B cell (primary cell): ENCODE data around the gene KHNYN. TPM values are rescaled to one million over a fixed set of nuclear protein-coding genes. Genes with fewer than 3 reads are reported as not detected.

Experiments used
- ATAC-seq: fragments of 200-7000 bp; cut with Tn5 transposase; one replicate; pipeline ENCODE4 v1.10.0; 2021; ENCODE audit warnings: low read depth, mild to moderate bottlenecking, moderate number of reproducible peaks, moderate library complexity
- CTCF ChIA-PET: fragments of 350-600 bp; sonication (Branson Sonifier 250); formaldehyde crosslinking; loops from one replicate; lab custom pipeline; 2021; ENCODE audit warnings: antibody characterized with exemption, inconsistent platforms; lab: Charles Lee
- POLR2A ChIA-PET: fragments of 350-600 bp; sonication (Branson Sonifier 250); formaldehyde crosslinking; loops from one replicate; lab custom pipeline; 2021; ENCODE audit warnings: antibody characterized with exemption; lab: Charles Lee
- DNase-seq: peaks from one replicate; pipeline ENCODE4 v3.0.0; 2013
- H2AFZ ChIP-seq: 2 replicates; pipeline ENCODE4 v1.6.1; 2012; ENCODE audit warnings: mild to moderate bottlenecking, low read depth, low read length; ENCODE audit not compliant: insufficient read depth, poor library complexity, severe bottlenecking
- H3K27ac ChIP-seq, 2 donors: 1 replicate in 1 of 2; 2 replicates in 1 of 2; pipeline ENCODE4 v1.5.1; 2012 to 2013; ENCODE audit warnings: low read length in 2 of 2, mild to moderate bottlenecking in 2 of 2, moderate library complexity in 1 of 2
- H3K27me3 ChIP-seq, 4 experiments: fragments of 200-600 bp in 1 of 4; sonication (generic) in 1 of 4; replicated peaks in 1 of 4; 1 replicate in 2 of 4; 2 replicates in 2 of 4; pipeline versions ENCODE4 v1.6.1 to v1.7.0; 2013 to 2016; ENCODE audit warnings: low read length in 3 of 4, mild to moderate bottlenecking in 2 of 4, mixed read lengths in 1 of 4, moderate library complexity in 1 of 4; ENCODE audit not compliant: insufficient read depth in 4 of 4, control insufficient read depth in 3 of 4; ENCODE audit errors: control extremely low read depth in 1 of 4
- H3K36me3 ChIP-seq, 2 experiments: replicated peaks in 1 of 2; 1 replicate in 1 of 2; 2 replicates in 1 of 2; pipeline versions ENCODE4 v1.6.1 to v1.7.1; 2013; ENCODE audit warnings: low read length in 1 of 2; ENCODE audit not compliant: insufficient read depth in 2 of 2, control insufficient read depth in 1 of 2; ENCODE audit errors: control extremely low read depth in 1 of 2, extremely low read depth in 1 of 2
- H3K4me1 ChIP-seq, 2 donors: fragments of 200-600 bp in 1 of 2; sonication (generic) in 1 of 2; 1 replicate in 1 of 2; 2 replicates in 1 of 2; pipeline versions ENCODE4 v1.5.1 to v1.6.1; 2013 to 2017; ENCODE audit warnings: low read length in 2 of 2; ENCODE audit not compliant: control insufficient read depth in 2 of 2, insufficient read depth in 2 of 2
- H3K4me2 ChIP-seq: replicated peaks from 2 replicates; pipeline ENCODE3; 2012; ENCODE audit warnings: mild to moderate bottlenecking, low read depth, low read length; ENCODE audit not compliant: poor library complexity, severe bottlenecking
- H3K4me3 ChIP-seq, 5 experiments: fragments of 200-600 bp in 1 of 5; sonication (generic) in 1 of 5; 1 replicate in 3 of 5; 2 replicates in 2 of 5; pipeline versions ENCODE4 v1.5.1 to v1.7.0; 2011 to 2016; ENCODE audit warnings: low read length in 4 of 5, mild to moderate bottlenecking in 4 of 5, low read depth in 2 of 5, control low read depth in 1 of 5, moderate library complexity in 1 of 5; ENCODE audit not compliant: insufficient read depth in 1 of 5; ENCODE audit errors: control extremely low read depth in 1 of 5, extremely low read depth in 1 of 5
- H3K79me2 ChIP-seq: fragments of 200-600 bp; sonication (generic); one replicate; pipeline ENCODE4 v1.6.0; 2016; ENCODE audit warnings: low read length; ENCODE audit not compliant: control insufficient read depth, insufficient read depth
- H3K9ac ChIP-seq: fragments of 200-600 bp; sonication (generic); 2 replicates; pipeline ENCODE4 v1.6.1; 2017; ENCODE audit warnings: mild to moderate bottlenecking, low read length, moderate library complexity
- H3K9me3 ChIP-seq, 3 donors: one replicate each; pipeline versions ENCODE4 v1.6.1 to v1.7.1; 2013; ENCODE audit warnings: low read length in 2 of 3; ENCODE audit not compliant: control insufficient read depth in 2 of 3, insufficient read depth in 1 of 3; ENCODE audit errors: control extremely low read depth in 1 of 3
- H4K20me1 ChIP-seq: 2 replicates; pipeline ENCODE4 v1.6.0; 2012; ENCODE audit warnings: mild to moderate bottlenecking, low read length; ENCODE audit not compliant: insufficient read depth, control insufficient read depth, poor library complexity, severe bottlenecking
- H3K27ac Mint-ChIP-seq: one replicate; pipeline ENCODE4 v1.8.0; 2021; ENCODE audit warnings: mixed read lengths
- H3K27me3 Mint-ChIP-seq: one replicate; pipeline ENCODE4 v1.8.0; 2021; ENCODE audit warnings: mixed read lengths
- H3K4me1 Mint-ChIP-seq: one replicate; pipeline ENCODE4 v1.8.0; 2021; ENCODE audit warnings: mixed read lengths
- H3K4me3 Mint-ChIP-seq: one replicate; pipeline ENCODE4 v1.8.0; 2021; ENCODE audit warnings: mixed read lengths
- H3K9me3 Mint-ChIP-seq: one replicate; pipeline ENCODE4 v1.8.0; 2022; ENCODE audit warnings: mixed read lengths; ENCODE audit not compliant: insufficient read depth
- EZH2 ChIP-seq: IDR thresholded peaks from 2 replicates; pipeline ENCODE4 v1.6.1; 2012; ENCODE audit warnings: borderline replicate concordance, low read depth, mild to moderate bottlenecking, moderate library complexity, low read length; ENCODE audit not compliant: insufficient read depth, poor library complexity, severe bottlenecking
- WGBS: methylation state at CpG from one replicate; pipeline ENCODE4 v1.1.5; 2013; ENCODE audit warnings: missing lambda C conversion rate; ENCODE audit not compliant: insufficient coverage; 5-methylcytosine and 5-hydroxymethylcytosine counted together
- intact Hi-C: fragments of 100-400 bp; cut with micrococcal nuclease; formaldehyde crosslinking; loops from one replicate; pipeline ENCODE4 v1.10.0; 2022
- polyA plus RNA-seq: library from polyadenylated mRNA; depleted of rRNA; stranded (reverse); fragments of >200 nt; gene quantifications from 2 replicates; pipeline ENCODE4 v1.2.3, GENCODE V29; 2012
- total RNA-seq, 2 donors: library from RNA; stranded (reverse); fragments of 120-200 nt in 1 of 2; gene quantifications; 1 replicate in 1 of 2; 2 replicates in 1 of 2; pipeline versions ENCODE4 v1.2.3 to v1.2.4, GENCODE V29; 2013 to 2022
- TF ChIP-seq, protein P1 (sequence below): fragments of 200-600 bp; IDR thresholded peaks from one replicate; pipeline ENCODE4 v1.8.0; 2022; ENCODE audit warnings: antibody characterized with exemption, mild to moderate bottlenecking

KHNYN gene
- total and polyA plus RNA-seq, 2 donors (not counting 1 experiment from before 2014, with no cell fraction given), result 74.4 to 184 TPM

DNA sequence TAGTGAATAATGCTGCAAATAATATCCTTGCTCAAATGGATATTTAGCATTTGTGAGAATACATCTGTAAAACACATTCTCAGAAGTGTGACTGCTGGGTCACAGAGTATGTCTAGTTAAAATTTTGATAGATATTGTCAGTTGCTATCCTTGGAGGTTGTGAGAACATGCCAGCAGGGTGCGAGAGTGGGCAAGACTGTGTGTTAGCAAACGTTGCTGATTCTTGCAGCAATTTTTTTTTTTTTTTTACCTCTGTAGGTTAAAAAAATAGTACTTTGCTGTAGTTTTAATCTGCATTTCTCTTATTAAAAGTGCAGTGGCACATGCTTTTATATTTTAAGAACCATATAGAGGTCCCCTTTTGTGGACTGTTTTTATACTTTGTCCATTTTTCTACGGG, 35.5 kb upstream of the KHNYN start:
- no peak overlapping the region for H3K4me2 ChIP-seq
- Mint-ChIP-seq H3K4me3 (no peak overlapping the region), H3K27ac (no peak overlapping the region), H3K4me1 (peaks cover 2% of the 10 kb centered on the region), H3K27me3 (peaks cover 22% of the 10 kb centered on the region), H3K9me3 (no peaks in the 10 kb centered on the region)
- no peak overlapping the region for H2AFZ ChIP-seq
- H3K36me3 ChIP-seq, result no peaks in the 10 kb centered on the region
- intact Hi-C loops, result no loop called here
- H3K9me3 ChIP-seq, result no peaks in the 10 kb centered on the region
- no peak overlapping the region for H3K9ac ChIP-seq
- no peaks in the 10 kb centered on the region for H4K20me1 ChIP-seq
- ChIA-PET CTCF (no interaction called here), POLR2A (no interaction called here)
- H3K4me1 ChIP-seq, result peaks cover 3% of the 10 kb centered on the region in 2 donors
- no peak for DNase-seq
- no CpG with 5 or more reads among the region's 3 CpGs for WGBS
- no peaks in the 10 kb centered on the region for H3K79me2 ChIP-seq
- no peak overlapping the region for H3K4me3 ChIP-seq
- ATAC-seq, result no peak
- H3K27ac ChIP-seq, result no peak overlapping the region
- TF ChIP-seq, protein P1, sequence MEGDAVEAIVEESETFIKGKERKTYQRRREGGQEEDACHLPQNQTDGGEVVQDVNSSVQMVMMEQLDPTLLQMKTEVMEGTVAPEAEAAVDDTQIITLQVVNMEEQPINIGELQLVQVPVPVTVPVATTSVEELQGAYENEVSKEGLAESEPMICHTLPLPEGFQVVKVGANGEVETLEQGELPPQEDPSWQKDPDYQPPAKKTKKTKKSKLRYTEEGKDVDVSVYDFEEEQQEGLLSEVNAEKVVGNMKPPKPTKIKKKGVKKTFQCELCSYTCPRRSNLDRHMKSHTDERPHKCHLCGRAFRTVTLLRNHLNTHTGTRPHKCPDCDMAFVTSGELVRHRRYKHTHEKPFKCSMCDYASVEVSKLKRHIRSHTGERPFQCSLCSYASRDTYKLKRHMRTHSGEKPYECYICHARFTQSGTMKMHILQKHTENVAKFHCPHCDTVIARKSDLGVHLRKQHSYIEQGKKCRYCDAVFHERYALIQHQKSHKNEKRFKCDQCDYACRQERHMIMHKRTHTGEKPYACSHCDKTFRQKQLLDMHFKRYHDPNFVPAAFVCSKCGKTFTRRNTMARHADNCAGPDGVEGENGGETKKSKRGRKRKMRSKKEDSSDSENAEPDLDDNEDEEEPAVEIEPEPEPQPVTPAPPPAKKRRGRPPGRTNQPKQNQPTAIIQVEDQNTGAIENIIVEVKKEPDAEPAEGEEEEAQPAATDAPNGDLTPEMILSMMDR, result no peak
- TF ChIP-seq EZH2, result no peak
- peaks cover 0 to 7% (median 3%) of the 10 kb centered on the region in 4 experiments for H3K27me3 ChIP-seq

DNA sequence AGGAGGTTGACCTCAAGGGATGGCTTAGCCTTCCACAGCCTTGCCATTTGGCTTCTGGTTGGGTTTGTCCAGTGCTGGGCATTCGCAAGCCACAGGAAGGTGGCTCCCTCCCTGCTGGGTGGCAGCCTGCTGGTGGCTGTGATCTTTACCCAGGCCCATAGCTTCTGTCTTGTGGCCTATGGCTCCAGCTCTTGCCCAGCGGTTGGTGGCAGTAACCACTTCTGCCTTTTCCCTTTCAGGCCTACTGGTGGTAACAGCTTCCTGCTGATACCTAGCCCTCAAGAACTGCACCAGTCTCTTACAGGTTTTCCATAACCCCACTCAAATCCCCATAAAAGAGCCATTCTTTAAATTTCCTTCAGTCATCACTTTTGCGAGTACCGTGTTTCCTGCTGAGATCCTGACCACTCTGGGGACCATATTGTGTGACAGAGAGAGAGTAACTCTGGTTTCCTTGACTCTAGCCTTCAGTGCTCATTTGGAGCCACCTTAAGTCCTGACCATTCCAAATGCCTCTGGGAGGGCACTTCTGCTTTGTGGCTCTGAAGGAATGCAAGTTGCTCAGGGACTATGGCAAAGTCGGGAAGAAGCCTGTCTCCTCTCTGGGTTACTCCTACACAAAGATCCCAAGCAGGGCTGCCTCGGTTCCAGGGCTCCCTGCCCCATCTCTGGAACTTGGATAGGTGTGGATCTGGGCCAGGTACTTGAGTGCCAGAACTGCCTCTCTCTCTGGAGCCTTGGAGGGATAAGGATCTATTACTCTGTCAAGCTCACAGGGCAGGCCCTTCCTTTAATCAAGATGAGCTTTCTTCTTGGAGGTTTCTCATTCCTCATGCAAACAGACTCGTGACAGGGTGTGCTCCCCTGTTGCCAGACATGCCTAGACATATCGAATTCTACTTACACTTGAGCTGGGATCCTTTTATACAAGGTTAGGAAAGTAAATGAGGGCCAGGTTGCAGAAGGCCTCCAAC, 33.9 kb upstream of the KHNYN start:
- CTCF ChIA-PET, result interaction anchor here (0.7 to 1.8 kb wide), 7 partner anchors 13 to 64 kb away, joined by 3 to 6 read pairs (median 5); no protein-coding TSS in a partner anchor
- intact Hi-C loops, result no loop called here
- DNase-seq (no peak), ATAC-seq (no peak)
- no peak overlapping the region for H3K4me3 Mint-ChIP-seq
- H3K27me3 Mint-ChIP-seq, result peaks cover 21% of the 10 kb centered on the region
- Histone ChIP-seq H3K4me1 (peaks cover 9 to 12% of the 10 kb centered on the region in 2 donors), H2AFZ (no peak overlapping the region), H3K27ac (no peak overlapping the region), H3K9me3 (no peaks in the 10 kb centered on the region), H3K9ac (no peak overlapping the region), H3K27me3 (peaks cover 0 to 18% (median 1%) of the 10 kb centered on the region in 4 experiments), H3K79me2 (no peaks in the 10 kb centered on the region), H3K4me3 (no peak overlapping the region), H3K4me2 (no peak overlapping the region), H3K36me3 (no peaks in the 10 kb centered on the region), H4K20me1 (no peaks in the 10 kb centered on the region)
- TF ChIP-seq, protein P1, result no peak
- TF ChIP-seq EZH2, result no peak
- H3K9me3 Mint-ChIP-seq, result no peaks in the 10 kb centered on the region
- 14% methylated on average over 2 of the region's 8 CpGs for WGBS
- peaks cover 11% of the 10 kb centered on the region for H3K4me1 Mint-ChIP-seq
- no peak overlapping the region for H3K27ac Mint-ChIP-seq
- POLR2A ChIA-PET, result no interaction called here
